ENCODE measurements around the gene PRSS56. TPM values are rescaled to one million over a fixed set of nuclear protein-coding genes. Genes with fewer than 3 reads are reported as not detected.
A peak's percentile ranks its signal among the peaks of the same experiment; 100 is the strongest.

PRSS56 gene
- total RNA-seq, 4 donors from 2014 or later = not detected

- no peak for DNase-seq
- Histone ChIP-seq H3K9me3 (no peaks in the 10 kb centered on the region), H3K27me3 (no peaks in the 10 kb centered on the region), H3K4me3 (replicated peaks in 1 of 3) (no peak overlapping the region), H3K27ac (peak overlapping the region in 1 of 3 donors; percentile 63), H3K36me3 (peaks cover 0 to 3% of the 10 kb centered on the region in 2 donors), H3K4me1 (peaks cover 12 to 28% of the 10 kb centered on the region in 2 donors)
- 90 to 92% methylated on average over 5 of the region's 5 CpGs for WGBS, 2 donors
- intact Hi-C loops (cut with DNase I) = no loop called here
- no peak for TF ChIP-seq POLR2A (IDR thresholded peaks at IDR 0.05)
- no peak for TF ChIP-seq CTCF (IDR thresholded peaks at IDR 0.05)
Measured at GRCh38 chr2:232574674-232575403, 54.7 kb downstream of the PRSS56 start.

Other genes with a start within 250 kb of the PRSS56 start
- gene ALPP, start 141.6 kb upstream of the PRSS56 start, total RNA-seq = not detected
- gene ALPG, start 113.5 kb upstream of the PRSS56 start, total RNA-seq = not detected
- gene ALPI, start 64.2 kb upstream of the PRSS56 start, total RNA-seq = not detected
- 1 to 10 TPM in 2 of 4 donors, under 1 TPM in 2; 0.11 to 1.5 (median 1.2) TPM for gene ECEL1, start 32.6 kb upstream of the PRSS56 start, total RNA-seq
- not detected for gene CHRND, start 5.8 kb downstream of the PRSS56 start, total RNA-seq
- gene CHRNG, start 19.3 kb downstream of the PRSS56 start, total RNA-seq = not detected
- 10 to 100 TPM in 1 of 4 donors, 1 to 10 TPM in 3; 6.7 to 11.6 (median 6.9) TPM for gene TIGD1, start 30.2 kb downstream of the PRSS56 start, total RNA-seq
- gene EIF4E2, start 30.3 kb downstream of the PRSS56 start, total RNA-seq = 10 to 100 TPM; 50.7 to 59.6 (median 54.4) TPM
- gene EFHD1, start 113.2 kb downstream of the PRSS56 start, total RNA-seq = 10 to 100 TPM in 3 of 4 donors, 1 to 10 TPM in 1; 6.9 to 17.5 (median 14.8) TPM
- gene GIGYF2, start 176.9 kb downstream of the PRSS56 start, total RNA-seq = 100 to 1,000 TPM in 2 of 4 donors, 10 to 100 TPM in 2; 88.7 to 138 (median 101) TPM

Measured in thyroid gland (tissue), 4 donors.